HepG2 (cell line): Measurements from ENCODE around the gene NEAT1. TPM values are rescaled to one million over a fixed set of nuclear protein-coding genes. Genes with fewer than 3 reads are reported as not detected.
"Not testable (repeated sequence)": the region's sequence is repeated elsewhere in the genome, so short reads cannot be mapped to it uniquely, and the experiment has no call there.

Experiments
- ATAC-seq: fragments of 200-7000 bp; cut with Tn5 transposase; 3 replicates; pipeline ENCODE4 v1.9.1; 2020; ENCODE audit warnings: mild to moderate bottlenecking, moderate library complexity
- BruUV-seq: library from RNA; stranded (reverse); fragments of 400-500 nt; replicated peaks from 2 replicates; lab custom pipeline; 2021; lab: Mats Ljungman, UMichigan
- CTCF ChIA-PET: fragments of 300-600 bp; formaldehyde crosslinking; extraction: SDS; loops from one replicate; lab custom pipeline; 2021; ENCODE audit warnings: low total read pairs, inconsistent platforms, low intra/inter-chr PET ratio; lab: Yijun Ruan, JAX
- POLR2A ChIA-PET: fragments of 350-600 bp; sonication (Branson Sonifier 250); formaldehyde crosslinking; loops from one replicate; lab custom pipeline; 2020; ENCODE audit warnings: antibody characterized with exemption, inconsistent platforms; lab: Yijun Ruan, JAX
- DNase-seq: peaks from one replicate; pipeline ENCODE4 v3.0.0-alpha.2; 2015; ENCODE audit warnings: low spot score
- FAIRE-seq: peaks from 3 replicates; lab custom pipeline; 2011; peaks lifted over from hg19 to GRCh38; lab: Jason Lieb, UNC
- H2AFZ ChIP-seq: one replicate; pipeline ENCODE4 v1.6.1; 2011; ENCODE audit warnings: low read length, inconsistent platforms
- H3K27ac ChIP-seq: fragments of 300-600 bp; 3 replicates; pipeline ENCODE4 v1.8.0; 2011; ENCODE audit warnings: mixed run types, mild to moderate bottlenecking, mixed read lengths, low read length, inconsistent platforms; ENCODE audit not compliant: insufficient read depth; ENCODE audit errors: extremely low read length
- H3K27me3 ChIP-seq, 2 experiments: fragments of 200-600 bp in 1 of 2; 2 replicates in 1 of 2; 3 replicates in 1 of 2; pipeline versions ENCODE4 v1.6.0 to v1.8.0; 2011; ENCODE audit warnings: low read length in 2 of 2, mild to moderate bottlenecking in 2 of 2, moderate library complexity in 2 of 2, inconsistent platforms in 1 of 2; ENCODE audit not compliant: insufficient read depth in 2 of 2, control insufficient read depth in 1 of 2
- H3K36me3 ChIP-seq, 2 experiments: fragments of 200-600 bp in 1 of 2; replicated peaks in 1 of 2; 2 replicates in 1 of 2; 3 replicates in 1 of 2; pipeline versions ENCODE4 v1.5.1 to v1.8.0; 2011; ENCODE audit warnings: low read length in 2 of 2, inconsistent platforms in 1 of 2; ENCODE audit not compliant: insufficient read depth in 2 of 2, control insufficient read depth in 1 of 2
- H3K4me1 ChIP-seq: 2 replicates; pipeline ENCODE4 v1.5.1; 2012; ENCODE audit warnings: low read length, inconsistent platforms; ENCODE audit not compliant: insufficient read depth
- H3K4me2 ChIP-seq: 2 replicates; pipeline ENCODE4 v1.6.0; 2011; ENCODE audit warnings: low read depth, low read length, inconsistent platforms
- H3K4me3 ChIP-seq, 3 experiments: fragments of 200-600 bp in 1 of 3; sonication (generic), shearing (Covaris generic) in 1 of 3; replicated peaks in 1 of 3; 2 replicates each; pipeline ENCODE4 v1.5.1; 2011 to 2016; ENCODE audit warnings: low read length in 3 of 3, inconsistent platforms in 2 of 3, low read depth in 2 of 3, mild to moderate bottlenecking in 2 of 3, control low read depth in 1 of 3, mixed read lengths in 1 of 3; ENCODE audit not compliant: insufficient read depth in 1 of 3
- H3K79me2 ChIP-seq: one replicate; pipeline ENCODE4 v1.6.1; 2011; ENCODE audit warnings: low read length, inconsistent platforms; ENCODE audit not compliant: insufficient read depth
- H3K9ac ChIP-seq: 2 replicates; pipeline ENCODE4 v1.6.0; 2011; ENCODE audit warnings: mild to moderate bottlenecking, low read depth, low read length, inconsistent platforms; ENCODE audit not compliant: insufficient read depth
- H3K9me3 ChIP-seq: 2 replicates; pipeline ENCODE4 v1.5.1; 2012; ENCODE audit warnings: mild to moderate bottlenecking, low read length
- H4K20me1 ChIP-seq: 2 replicates; pipeline ENCODE4 v1.6.0; 2011; ENCODE audit warnings: inconsistent platforms, mild to moderate bottlenecking, low read length, moderate library complexity; ENCODE audit not compliant: insufficient read depth
- STAG1 ChIP-seq: sonication (generic); formaldehyde crosslinking; IDR thresholded peaks from 2 replicates; pipeline ENCODE4 v1.4.0; 2020; ENCODE audit warnings: missing genetic modification reagents
- WGBS: methylation state at CpG from one replicate; pipeline ENCODE4 v1.1.6; 2017; ENCODE audit warnings: low lambda C conversion rate; 5-methylcytosine and 5-hydroxymethylcytosine counted together
- in situ Hi-C: cut with HindIII; loops from 2 replicates; pipeline ENCODE4 v1.10.0; 2017; ENCODE audit warnings: low pct_unique_long_range_greater_than_20kb; ENCODE audit not compliant: extremely low pct_ligation_motif_present
- intact Hi-C: fragments of 100-400 bp; cut with micrococcal nuclease; formaldehyde crosslinking; loops from one replicate; pipeline ENCODE4 v1.10.0; 2022; ENCODE audit not compliant: unreplicated experiment
- polyA plus RNA-seq, 8 experiments: library from polyadenylated mRNA; depleted of rRNA in 3 of 8; stranded (reverse) in 7 of 8; unstranded in 1 of 8; fragments of >200 nt; fragmentation: Illumina TruSeq in 4 of 8; extraction: Trizol in 4 of 8; gene quantifications; 2 replicates each; pipeline versions ENCODE4 v1.2.1 to v1.2.3, GENCODE V29; 2011 to 2016; ENCODE audit warnings: low read depth in 4 of 8, missing spikeins in 1 of 8, mixed read lengths in 1 of 8; ENCODE audit not compliant: insufficient read depth in 1 of 8
- total RNA-seq, 5 experiments: library from RNA; depleted of rRNA; stranded (reverse); fragments of >200 nt; fragmentation: Illumina TruSeq; extraction: Trizol; gene quantifications; 2 replicates each; pipeline ENCODE4 v1.2.3, GENCODE V29; 2016; ENCODE audit warnings: low read depth in 1 of 5
- TF ChIP-seq, protein P1 (sequence below): sonication (generic); formaldehyde crosslinking; IDR thresholded peaks from 2 replicates; pipeline ENCODE4 v1.5.0; 2020; ENCODE audit warnings: mild to moderate bottlenecking, missing genetic modification reagents
- TF ChIP-seq, protein P2 (sequence below): sonication (generic); formaldehyde crosslinking; IDR thresholded peaks from 2 replicates; pipeline ENCODE4 v1.5.0; 2020; ENCODE audit warnings: mild to moderate bottlenecking, missing genetic modification reagents, moderate library complexity

NEAT1 gene
- total and polyA plus RNA-seq, 2 of the 13 experiments (the other 11 are each of a cell fraction or from before 2014, with no cell fraction given) = 20.5 to 41.2 TPM

DNA sequence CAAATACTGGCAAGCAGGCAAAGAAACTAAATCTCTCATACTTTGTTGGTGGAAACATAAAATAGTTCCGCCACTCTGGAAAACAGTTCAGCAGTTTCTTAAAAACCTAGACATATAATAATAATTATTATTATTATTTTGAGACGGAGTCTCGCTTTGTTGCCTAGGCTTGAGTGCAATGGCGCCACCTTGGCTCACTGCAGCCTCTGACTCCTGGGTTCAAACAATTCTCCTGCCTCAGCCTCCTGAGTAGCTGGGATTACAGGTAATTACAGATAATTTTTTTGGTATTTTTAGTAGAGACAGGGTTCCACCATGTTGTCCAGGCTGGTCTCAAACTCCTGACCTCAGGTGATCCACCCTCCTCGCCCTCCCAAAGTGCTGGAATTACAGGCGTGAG lies 44.7 kb downstream of the NEAT1 start:
- not testable (repeated sequence) for H3K27ac ChIP-seq
- 0 out of 2 replicates have a peak, but pooled peaks have one; percentile 5 for TF ChIP-seq STAG1 (CRISPR knock-in tag)
- TF ChIP-seq, protein P1, sequence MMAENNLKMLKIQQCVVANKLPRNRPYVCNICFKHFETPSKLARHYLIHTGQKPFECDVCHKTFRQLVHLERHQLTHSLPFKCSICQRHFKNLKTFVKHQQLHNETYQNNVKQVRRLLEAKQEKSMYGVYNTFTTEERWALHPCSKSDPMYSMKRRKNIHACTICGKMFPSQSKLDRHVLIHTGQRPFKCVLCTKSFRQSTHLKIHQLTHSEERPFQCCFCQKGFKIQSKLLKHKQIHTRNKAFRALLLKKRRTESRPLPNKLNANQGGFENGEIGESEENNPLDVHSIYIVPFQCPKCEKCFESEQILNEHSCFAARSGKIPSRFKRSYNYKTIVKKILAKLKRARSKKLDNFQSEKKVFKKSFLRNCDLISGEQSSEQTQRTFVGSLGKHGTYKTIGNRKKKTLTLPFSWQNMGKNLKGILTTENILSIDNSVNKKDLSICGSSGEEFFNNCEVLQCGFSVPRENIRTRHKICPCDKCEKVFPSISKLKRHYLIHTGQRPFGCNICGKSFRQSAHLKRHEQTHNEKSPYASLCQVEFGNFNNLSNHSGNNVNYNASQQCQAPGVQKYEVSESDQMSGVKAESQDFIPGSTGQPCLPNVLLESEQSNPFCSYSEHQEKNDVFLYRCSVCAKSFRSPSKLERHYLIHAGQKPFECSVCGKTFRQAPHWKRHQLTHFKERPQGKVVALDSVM = 0 out of 2 replicates have a peak, but pooled peaks have one; percentile 39
- TF ChIP-seq, protein P2, sequence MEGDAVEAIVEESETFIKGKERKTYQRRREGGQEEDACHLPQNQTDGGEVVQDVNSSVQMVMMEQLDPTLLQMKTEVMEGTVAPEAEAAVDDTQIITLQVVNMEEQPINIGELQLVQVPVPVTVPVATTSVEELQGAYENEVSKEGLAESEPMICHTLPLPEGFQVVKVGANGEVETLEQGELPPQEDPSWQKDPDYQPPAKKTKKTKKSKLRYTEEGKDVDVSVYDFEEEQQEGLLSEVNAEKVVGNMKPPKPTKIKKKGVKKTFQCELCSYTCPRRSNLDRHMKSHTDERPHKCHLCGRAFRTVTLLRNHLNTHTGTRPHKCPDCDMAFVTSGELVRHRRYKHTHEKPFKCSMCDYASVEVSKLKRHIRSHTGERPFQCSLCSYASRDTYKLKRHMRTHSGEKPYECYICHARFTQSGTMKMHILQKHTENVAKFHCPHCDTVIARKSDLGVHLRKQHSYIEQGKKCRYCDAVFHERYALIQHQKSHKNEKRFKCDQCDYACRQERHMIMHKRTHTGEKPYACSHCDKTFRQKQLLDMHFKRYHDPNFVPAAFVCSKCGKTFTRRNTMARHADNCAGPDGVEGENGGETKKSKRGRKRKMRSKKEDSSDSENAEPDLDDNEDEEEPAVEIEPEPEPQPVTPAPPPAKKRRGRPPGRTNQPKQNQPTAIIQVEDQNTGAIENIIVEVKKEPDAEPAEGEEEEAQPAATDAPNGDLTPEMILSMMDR (CRISPR knock-in tag) = 0 out of 2 replicates have a peak, but pooled peaks have one; percentile 9
- TF ChIP-seq, all 625 proteins: peak for 3; not testable (repeated sequence) for 622
- H3K36me3 ChIP-seq, DNase-seq, H3K79me2 ChIP-seq, H3K4me3 ChIP-seq, H3K27me3 ChIP-seq, FAIRE-seq, H3K4me2 ChIP-seq, intact Hi-C loops, H3K9me3 ChIP-seq, H4K20me1 ChIP-seq, ATAC-seq, H2AFZ ChIP-seq, H3K9ac ChIP-seq, BruUV-seq: not testable (repeated sequence)
- peaks cover 52% of the 10 kb centered on the region for H3K4me1 ChIP-seq
- in situ Hi-C loops = loop anchor here (10.0 kb wide), 1 partner anchor 103 kb away; no protein-coding TSS in a partner anchor
- ChIA-PET POLR2A (interaction anchor here (0.6 to 17.5 kb wide), 3 partner anchors 30 to 134 kb away, joined by 3 to 1590 read pairs (median 13); partner anchors contain the start of genes MALAT1 and NEAT1), CTCF (interaction anchor here (1.2 kb wide), 1 partner anchor 101 kb away, joined by 4 read pairs; no protein-coding TSS in a partner anchor)
- WGBS = 69% methylated on average over 6 of the region's 6 CpGs
